HG03159 (cell line): ENCODE measurements around the gene CHST7.
A peak's percentile ranks its signal among the peaks of the same experiment; 100 is the strongest.
"Not testable (repeated sequence)": the region's sequence is repeated elsewhere in the genome, so short reads cannot be mapped to it uniquely, and the experiment has no call there.

ENCODE experiments used
- ATAC-seq: cut with Tn5 transposase; IDR thresholded peaks from one replicate; pipeline ENCODE4 v1.9.1; 2021; ENCODE audit warnings: mild to moderate bottlenecking, moderate library complexity; ENCODE audit not compliant: unreplicated experiment

CHST7 gene, protein sequence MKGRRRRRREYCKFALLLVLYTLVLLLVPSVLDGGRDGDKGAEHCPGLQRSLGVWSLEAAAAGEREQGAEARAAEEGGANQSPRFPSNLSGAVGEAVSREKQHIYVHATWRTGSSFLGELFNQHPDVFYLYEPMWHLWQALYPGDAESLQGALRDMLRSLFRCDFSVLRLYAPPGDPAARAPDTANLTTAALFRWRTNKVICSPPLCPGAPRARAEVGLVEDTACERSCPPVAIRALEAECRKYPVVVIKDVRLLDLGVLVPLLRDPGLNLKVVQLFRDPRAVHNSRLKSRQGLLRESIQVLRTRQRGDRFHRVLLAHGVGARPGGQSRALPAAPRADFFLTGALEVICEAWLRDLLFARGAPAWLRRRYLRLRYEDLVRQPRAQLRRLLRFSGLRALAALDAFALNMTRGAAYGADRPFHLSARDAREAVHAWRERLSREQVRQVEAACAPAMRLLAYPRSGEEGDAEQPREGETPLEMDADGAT

DNA sequence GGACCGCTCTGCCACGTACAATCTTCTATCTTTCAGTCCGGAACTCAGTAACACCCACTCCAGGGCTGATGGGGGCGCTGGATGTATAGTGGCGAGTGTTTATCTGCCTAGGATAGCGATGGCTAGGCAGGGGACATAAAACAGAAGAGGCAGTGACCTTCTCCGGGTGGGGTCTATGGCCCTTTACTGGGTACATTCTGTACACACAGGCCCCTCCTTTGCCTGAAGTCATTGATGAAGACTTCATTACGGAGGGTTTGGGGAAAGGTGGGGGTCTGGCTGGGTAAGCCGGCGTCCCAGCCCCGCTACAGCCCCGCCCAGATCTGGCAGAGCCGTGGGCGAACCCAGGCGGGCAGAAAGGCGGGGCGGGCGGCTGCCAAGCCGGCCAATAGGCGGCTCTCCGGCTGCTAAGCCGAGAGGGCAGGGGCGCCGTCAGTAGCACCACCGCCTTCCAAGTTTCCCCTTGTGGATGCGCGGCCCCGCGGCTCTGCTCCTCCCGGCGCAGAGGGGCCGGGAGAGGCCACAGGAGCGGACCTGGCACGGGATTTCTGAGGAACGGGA lies at the start of gene CHST7:
CHST7 (plus strand) TSS at position 435 of the 561 bp plus-strand sequence. CDS start 167 bp downstream, outside the sequence.
- ATAC-seq, result peak; percentile 31

DNA sequence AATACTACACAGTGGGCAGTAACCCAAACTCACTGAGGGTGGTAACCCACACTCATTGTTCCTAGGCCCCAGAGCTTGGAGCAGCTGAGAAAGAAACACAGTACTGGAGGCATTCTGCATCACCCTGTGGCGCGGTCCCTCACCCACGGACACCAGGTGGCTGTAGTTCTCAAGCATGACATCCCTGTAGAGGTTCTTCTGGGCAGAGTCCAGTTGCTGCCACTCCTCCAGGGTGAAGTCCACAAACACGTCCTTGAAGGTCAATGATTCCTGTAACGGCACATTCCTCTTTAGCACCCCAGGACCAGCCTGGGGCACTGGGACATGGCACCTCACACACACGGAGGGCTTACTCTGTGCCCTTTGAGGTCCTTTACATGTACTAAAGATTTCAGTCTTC lies 44.9 kb upstream of the CHST7 start:
- ATAC-seq, result not testable (repeated sequence)

DNA sequence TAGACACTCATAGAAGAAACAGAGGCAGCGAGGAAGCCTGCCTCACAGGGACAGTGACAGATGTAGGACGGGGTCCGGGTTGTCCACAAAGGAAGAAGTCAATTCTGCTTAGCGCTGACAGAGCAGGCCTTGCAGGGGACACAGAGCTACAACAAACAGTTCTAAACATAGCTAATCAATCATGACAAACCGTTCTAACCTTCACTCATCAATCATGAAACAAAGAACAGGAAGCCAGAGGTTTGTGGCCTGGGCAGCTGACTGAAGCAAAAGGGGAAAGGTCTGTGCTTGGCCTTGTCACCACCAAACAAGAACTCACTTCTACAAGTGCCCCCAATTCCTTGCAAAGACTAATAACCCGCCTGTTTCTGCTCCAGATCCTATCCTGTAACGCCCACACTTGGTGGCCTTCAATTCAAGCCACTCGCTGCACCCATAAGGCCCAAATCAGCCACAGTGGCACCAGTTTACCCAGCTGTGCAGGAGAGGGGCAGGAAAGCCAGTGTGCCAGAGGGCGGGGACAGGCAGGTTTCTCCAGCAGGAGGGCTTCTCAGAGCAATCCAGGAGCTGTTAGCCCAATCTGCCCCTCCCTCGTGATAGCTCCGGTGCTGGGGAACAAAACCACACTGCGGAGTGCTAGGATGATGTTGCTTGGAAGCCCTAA lies 43.7 kb upstream of the CHST7 start:
- ATAC-seq, result not testable (repeated sequence)

DNA sequence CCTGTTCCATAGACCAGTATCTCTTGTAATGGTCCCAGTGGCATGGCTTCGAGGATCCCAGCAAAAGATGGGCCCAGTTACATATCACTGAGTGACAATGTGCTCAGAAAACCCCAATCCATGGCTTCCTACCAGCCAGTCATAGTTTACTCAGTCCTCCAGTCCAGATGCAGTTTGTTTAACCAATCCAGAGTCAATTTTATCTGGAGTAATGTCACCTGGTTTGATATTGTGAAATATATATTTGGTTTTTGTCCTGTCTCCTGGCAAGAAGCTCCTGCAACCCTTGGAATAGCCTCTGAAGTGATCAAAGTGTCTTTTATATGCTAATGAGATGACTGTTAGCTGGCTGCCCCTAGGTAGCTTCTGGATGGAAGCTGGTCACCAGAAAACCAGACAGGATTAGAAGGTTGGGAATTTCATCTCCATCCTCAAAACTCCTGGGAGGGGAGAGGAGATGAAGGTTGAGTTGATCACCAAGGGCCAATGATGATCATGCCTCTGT lies 43.1 kb upstream of the CHST7 start:
- ATAC-seq, result not testable (repeated sequence)

DNA sequence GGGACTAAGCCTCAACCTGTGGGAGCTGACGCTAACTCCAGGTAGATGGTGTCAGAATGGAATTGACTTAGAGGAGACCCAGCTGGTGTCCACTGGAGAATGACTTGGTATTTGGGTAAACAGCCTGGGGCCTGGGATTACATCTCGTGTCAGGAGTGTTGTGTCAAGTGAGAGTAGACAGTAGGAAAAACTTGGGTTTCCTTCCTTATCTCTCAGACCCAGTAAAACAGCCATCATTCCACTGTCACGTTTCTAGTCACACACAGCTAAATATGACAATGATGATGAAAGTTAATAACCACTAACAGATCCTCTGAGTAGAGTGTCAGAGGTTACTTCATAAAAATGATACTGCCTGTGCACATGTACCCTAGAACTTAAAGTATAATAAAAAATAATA lies 42.1 kb upstream of the CHST7 start:
- ATAC-seq, result no peak

DNA sequence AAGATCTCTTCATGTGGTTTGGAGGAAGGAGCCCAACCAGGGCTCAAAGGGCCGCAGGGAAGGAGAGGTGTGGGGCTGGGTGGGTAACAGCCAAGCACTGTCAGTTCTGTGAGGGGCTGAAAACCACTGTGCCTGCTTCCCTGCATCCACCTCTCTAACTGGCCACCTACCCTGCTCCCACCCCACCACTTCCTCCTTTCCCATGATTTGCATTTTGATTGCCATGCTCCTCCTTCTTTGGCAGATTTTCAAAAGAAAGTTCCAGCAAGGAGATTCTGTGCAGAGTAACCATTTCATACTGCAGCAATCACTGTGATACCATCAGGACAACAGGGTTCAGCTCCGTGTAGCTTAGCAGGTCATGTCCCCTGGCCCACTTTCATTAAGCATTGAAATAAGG lies 30.1 kb upstream of the CHST7 start:
- ATAC-seq, result no peak

DNA sequence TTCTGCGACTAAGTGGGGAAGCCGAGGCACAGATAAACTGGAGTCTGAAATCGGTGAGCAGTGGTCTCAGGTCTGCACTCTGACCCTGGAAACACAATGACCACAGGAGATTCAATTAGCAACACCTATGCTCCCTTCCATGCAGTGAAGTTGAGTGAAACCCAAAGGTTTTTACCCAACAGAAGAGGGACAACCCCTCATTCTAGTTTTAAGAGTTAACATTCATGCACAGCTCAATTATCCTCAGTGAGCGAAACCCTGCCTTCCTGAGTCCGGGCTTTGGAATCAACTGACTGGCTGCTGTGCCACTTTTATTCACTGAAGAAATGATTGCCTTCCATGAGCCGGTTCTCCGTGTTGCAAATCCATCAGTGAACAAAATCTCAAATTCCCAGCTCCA lies 29.0 kb upstream of the CHST7 start:
- not testable (repeated sequence) for ATAC-seq

DNA sequence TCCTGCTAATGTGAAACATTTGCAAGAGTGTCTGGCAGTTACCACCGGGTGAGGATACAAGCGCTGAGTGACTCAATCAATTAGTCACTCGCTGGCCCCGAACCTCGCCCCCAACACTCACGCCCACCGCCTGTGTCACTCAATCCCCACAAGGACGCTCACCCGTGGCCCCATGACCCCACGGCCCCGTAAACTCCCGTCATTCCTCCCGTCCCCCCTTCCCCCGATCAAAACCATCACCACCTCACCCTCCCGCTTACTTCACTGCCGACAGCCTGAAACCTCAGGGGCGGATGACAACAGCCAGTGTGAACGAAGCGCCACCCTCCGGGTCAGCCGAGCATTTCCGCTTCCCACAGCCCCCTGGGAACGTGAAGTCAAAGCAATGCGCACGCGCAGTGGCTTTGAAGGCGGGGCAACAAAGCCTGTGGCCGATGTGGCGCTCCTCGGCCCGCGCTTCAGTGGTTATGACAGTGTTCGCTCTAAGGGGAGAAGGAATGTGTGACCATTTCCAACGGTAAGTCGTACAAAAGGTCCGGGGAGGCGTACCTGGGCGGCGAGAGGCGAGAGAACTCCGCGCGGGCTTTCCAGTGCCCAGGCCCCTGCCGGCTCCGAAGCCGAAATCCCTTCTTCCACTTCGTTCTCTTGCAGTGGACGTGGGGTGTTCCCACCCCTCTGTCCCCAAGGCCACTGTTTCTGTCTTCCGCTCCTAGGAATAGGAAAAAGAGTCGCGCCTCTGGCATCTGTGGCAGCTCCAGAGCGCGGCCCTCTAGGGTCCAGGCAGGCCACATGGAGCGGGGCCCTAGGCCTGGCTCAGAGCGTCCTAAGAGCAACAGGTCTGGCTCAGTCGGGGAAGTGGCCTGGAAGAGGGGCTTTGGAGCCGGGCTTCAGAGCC lies 28.2 kb upstream of the CHST7 start, which contains the start of gene ZNF674:
ZNF674 (minus strand) TSS at position 311 of the 895 bp plus-strand sequence. CDS start 3,334 bp downstream, outside the sequence.
- peak; percentile 83 for ATAC-seq

DNA sequence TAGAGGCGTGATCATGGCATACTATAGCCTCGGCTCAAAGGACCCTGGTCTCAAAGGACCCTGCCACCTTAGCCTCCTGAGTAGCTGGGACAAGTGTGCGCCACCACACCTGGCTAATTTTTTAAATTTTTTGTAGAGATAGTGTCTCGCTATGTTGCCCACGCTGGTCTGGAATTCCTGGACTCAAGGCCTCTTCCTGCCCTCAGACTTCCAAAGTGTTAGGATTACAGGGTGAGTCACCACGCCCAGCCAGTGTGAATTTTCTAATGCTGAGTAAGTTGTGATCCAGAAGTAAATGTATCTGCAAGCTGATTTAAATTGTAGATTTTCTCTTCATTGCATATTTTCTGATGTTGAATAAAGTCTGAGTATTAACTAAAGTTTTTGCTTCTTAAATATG lies 25.7 kb upstream of the CHST7 start:
- no peak for ATAC-seq

DNA sequence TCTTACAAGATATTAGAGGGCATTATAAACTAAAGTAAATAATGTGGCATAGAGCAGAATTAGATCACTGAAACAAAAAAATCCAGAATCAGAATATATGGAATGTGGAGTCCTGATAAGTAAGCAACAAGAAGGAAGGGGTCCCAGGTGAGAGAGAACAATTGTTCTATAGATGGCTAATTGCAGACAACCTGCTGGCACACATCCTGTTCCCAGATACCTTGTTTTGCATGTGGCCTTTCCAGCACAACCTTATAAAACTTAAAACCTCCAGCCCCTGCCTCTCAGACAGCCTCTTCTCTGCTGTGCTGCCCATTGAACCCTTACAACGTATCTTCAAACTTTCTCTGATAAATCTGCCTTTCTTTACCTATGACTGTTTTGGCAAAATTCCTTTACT lies 23.7 kb upstream of the CHST7 start:
- ATAC-seq, result no peak

DNA sequence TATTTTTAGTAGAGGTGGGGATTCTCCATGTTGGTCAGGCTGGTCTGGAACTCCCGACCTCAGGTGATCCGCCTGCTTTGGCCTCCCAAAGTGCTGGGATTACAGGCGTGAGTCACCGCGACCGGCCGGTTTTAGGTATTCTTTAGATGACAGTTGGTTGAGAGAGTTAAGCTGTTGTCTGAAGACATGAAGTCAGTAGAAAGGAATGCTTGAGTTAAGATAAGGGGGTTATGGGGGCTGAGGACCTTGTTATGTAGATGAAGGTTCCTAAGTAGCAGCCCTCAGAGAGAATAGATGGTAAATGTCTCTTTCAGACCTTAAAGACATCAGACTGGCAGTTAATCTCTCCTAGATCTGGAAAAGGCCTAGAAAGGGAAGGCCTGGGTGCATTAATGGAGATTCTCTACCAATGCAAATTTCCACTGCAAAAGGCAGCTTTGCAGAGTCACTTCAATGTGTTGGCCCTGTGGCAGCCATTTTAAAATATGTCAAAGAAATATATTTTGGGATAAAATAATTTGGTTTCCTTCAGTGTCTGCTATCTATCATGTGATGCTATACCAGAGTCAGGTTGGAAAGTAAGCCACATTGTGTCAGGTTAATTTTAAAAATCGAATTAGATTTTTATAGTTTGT lies 22.0 kb upstream of the CHST7 start:
- ATAC-seq, result no peak

DNA sequence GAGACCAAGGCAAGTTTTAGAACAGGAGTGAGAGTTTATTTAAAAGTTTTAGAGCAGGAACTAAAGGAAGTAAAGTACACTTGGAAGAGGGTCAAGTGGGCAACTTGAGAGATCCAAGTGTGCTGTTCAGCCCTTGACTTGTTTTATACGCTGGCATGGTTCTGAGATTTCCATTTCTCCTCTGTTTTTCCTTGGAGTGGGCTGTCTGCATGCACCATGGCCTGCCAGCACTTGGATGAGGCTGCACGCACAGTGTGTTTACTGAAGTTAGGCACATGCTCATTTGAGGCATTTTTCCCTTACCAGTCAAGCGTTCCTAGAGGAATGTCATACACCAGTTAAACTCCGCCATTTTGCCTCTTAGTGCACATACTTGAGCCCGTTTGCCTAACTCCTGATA lies 19.6 kb upstream of the CHST7 start:
- no peak for ATAC-seq

DNA sequence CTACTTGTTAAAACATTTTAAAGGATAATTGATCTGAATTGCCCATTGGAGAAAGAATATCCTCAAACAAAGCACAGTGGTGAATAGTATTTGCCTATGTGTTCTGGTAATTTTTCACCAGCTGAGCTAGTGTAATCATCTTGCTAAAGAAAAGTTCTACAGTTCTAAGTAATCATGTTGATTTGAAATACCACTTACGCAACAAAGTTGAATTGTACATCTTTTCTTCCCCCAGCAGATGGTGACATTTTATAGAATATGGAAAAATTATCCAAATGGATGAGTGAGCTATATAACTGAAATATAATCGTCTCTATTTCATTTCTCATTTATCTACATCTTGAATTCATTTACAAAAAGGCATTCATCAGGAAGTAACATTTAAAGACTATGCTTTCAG lies 18.6 kb upstream of the CHST7 start:
- ATAC-seq, result no peak

DNA sequence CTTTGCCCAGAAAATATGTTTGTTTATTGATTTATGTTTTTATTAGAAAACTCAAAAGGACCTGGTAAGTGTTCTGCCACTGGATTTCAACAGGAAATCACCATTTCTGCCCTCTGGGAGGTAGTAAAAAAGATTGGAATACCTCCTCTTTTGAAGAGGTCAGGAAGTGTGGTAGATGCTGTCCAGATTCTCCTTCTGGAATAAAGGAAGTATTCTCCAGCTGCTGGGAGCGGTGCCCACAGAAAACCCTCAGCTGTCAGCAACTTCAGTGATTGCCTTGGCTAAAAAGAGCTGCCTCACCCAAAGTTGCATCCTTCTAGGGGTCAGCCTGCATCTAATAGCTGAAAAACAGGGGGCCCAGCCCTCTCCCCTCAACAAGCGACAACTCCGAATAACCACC lies 14.5 kb upstream of the CHST7 start:
- no peak for ATAC-seq

DNA sequence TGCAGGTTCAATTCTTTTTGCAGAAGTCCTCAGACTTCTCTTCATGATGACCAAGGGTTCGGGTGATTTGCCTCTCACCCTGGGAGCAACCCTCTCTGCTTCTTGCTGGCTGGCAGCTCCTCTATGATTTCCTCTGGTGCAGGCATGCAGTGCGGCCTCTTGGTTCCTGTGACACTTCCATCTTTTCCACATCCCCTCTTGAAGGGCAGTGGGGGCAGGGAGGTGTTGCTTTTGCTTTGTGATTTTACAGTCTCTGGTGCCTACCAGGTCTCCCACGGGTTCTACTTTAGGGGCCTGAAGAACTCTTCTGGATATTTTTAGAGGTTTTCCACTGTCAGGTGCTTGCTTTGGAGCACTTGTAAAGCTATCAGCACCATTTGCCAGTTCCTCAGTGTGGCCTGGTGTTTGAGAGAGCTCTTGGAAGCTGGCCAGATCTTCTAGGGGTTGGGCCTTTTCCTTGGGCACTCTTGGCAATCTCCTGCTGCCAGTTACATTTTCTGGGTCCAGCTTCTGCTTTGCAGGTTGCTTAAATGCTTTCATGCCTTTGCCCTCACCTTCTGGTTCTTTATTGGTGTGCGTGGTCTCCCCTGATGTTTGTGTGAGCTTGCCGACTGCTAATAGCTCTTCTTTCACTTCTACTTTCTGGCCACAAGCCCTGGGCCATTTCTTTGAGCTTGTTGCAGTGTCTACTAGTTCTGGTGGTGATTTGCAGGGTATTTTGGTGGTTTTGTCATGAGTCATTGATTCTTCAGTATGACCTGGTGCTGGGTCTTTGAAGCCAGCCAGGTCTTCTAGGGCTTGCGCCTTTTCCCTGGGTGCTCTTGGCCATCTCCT lies 11.5 kb upstream of the CHST7 start:
- ATAC-seq, result peak; percentile 96

DNA sequence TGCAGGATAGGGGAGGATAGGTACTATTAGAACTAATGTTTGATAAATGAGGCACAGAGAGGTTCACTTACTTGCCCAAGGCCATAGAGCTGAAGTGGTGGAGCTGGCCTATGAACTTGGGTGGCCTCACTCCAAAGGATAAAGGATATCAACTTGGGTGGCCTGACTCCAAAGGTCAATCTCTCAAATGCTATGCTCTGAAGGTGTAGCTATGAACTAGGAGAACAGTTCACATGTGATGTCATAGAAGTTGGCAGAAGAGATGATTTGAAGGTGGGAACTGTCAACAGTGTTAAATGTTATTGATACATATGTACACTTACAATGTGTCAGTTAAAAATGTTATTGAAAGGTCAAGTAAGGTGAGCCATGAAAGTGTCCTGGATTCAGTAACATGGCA lies 6.2 kb upstream of the CHST7 start:
- no peak for ATAC-seq

DNA sequence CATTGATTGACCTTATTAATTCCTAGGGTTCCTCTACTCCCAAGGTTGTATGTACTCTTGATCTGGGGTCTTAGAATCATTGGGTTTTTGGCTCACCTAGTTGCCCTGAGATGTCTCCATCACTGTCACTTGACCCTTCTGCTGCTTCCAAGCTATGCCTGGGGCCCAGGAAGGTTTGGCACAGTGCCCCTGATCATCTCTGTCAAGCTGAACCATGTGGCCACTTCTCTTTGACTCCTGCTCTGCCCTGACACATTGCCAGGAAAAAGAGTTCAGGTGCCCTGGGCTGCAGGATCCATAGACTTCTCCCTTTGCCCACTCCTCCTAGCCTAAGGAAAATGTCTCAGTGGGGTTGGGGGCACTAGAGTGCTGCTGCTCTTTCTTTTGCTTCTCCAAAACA lies 3.9 kb upstream of the CHST7 start:
- no peak for ATAC-seq

DNA sequence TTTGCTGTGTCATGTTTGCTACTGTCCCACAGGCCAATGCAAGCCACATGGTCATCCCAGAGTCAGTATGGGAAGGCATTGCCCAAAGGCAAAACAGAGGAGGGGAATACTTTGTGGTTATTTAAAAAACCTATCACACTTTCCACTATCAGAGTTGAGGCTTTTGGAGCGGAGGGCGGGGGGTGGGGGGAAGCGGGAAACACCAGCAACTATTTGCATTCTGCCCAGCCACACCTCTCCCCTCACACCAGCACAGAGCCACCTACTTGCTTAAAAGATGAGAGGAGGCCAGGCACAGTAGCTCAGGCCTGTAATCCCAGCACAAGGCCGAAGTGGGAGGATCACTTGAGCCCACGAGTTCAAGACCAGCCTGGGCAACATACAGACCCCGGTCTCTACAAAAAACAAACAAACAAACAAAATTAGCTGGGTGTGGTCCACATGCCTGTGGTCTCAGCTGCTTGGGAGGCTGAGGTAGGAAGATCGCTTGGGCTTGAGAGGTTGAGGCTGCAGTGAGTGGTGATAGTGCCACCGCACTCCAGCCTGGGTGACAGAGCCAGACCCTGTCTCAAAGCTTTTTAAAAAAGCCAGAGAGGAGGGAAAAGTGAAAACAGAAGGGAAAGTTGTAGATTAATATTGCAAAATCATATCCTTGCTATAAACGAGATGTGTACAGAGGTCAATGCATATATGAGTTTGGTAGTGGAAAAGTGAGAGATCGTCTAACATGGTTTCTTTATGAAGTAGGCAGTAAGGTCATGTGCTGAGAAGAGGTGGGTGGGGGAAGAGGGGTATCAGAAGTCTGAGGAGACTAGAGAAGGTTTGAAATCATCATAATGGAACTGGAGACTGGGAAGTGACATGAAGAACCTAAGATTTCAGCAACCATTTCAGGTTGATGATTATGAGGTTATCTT lies 1.9 kb upstream of the CHST7 start:
- ATAC-seq, result no peak
